GM21529 (cell line): ENCODE data around the gene AVEN.

Experiments used
- ATAC-seq: cut with Tn5 transposase; IDR thresholded peaks from one replicate; pipeline ENCODE4 v1.9.1; 2021; ENCODE audit not compliant: unreplicated experiment

AVEN gene

GRCh38 chr15:33923446-33923845 lies 115.6 kb downstream of the AVEN start:
- no peak for ATAC-seq

DNA sequence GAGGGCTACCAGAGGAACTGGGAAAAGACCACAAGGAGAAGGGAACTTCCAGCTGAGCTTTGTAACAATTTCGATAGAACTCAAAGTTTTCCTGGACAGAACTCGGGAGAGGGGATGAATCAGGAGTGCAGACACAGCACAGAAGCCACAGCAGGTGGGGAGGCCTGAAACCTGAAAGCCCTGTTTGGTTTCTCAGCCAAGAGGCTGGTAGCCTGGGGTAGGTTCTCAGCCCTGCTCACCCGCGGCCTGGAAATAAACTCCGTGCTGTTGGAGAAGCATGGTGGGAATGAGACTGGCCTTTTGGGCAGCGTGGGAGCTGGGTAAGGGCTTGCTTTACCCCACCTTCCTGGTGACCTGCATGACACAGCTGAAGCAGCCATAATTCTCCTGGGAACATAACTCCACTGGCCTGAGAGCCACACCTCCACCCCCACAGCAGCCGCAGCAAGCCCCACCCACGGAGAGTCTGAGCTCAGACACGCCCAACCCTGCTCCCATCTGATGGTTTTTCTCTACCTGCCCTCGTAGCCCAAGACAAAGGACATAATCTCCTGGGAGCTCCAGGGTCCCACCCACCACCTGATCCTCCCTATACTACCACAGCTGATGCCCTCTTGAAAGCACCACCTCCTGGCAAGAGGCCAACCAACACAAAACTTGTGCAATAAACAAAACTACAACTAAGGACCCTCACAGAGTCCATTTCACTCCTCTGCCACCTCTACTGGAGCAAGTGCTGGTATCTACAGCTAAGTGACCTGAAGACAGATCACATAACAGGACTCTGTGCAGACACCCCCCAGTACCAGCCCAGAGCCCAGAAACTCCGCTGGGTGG lies 123.2 kb downstream of the AVEN start:
- no peak for ATAC-seq

GRCh38 chr15:33913459-33913858 lies 125.5 kb downstream of the AVEN start:
- ATAC-seq, result no peak

- no peak for ATAC-seq
Measured at GRCh38 chr15:33912326-33912725, 126.7 kb downstream of the AVEN start.

DNA sequence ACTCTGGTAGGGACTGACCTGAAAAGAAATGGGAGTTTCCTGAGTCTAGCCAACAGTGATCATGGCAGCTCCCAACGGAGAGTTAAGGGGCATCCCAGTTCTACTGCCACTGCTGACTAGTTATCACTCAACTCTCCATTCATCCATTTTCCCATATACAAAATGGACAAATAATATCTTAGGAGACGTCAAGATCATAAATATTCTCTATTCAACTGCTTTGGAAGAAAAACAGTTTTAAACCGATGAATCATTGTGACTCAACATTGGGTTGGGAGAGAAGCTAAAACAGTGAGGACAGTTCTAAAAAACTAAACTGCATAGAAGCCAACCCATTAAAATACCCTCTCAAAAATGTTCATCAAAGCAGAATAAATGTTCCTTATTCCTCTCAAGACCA lies 128.3 kb downstream of the AVEN start:
- no peak for ATAC-seq

- no peak for ATAC-seq
Measured at GRCh38 chr15:33908406-33908805, 130.6 kb downstream of the AVEN start.

GRCh38 chr15:33907326-33907725 lies 131.7 kb downstream of the AVEN start:
- ATAC-seq, result no peak

- no peak for ATAC-seq
Measured at GRCh38 chr15:33903661-33904060, 135.3 kb downstream of the AVEN start.

GRCh38 chr15:33902043-33902442 lies 137.0 kb downstream of the AVEN start:
- no peak for ATAC-seq

DNA sequence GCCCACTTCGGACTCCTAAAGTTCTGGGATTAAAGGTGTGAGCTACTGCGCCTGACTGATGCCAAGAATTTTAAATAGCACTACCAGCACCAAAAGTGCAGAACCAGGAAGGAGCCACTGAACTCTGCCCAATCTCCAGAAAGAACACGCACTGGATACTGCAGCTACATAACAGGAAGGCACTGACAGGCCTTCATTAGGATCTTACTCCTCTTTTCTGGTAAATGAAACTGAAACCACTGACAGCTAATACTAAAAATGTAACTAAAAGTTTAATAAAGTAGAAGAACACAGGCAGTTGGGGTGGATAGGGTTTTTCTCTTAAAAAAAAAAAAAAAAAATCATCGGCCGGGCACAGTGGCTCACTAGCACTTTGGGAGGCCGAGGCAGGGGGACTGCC lies 144.8 kb downstream of the AVEN start:
- peak; percentile 71 for ATAC-seq

DNA sequence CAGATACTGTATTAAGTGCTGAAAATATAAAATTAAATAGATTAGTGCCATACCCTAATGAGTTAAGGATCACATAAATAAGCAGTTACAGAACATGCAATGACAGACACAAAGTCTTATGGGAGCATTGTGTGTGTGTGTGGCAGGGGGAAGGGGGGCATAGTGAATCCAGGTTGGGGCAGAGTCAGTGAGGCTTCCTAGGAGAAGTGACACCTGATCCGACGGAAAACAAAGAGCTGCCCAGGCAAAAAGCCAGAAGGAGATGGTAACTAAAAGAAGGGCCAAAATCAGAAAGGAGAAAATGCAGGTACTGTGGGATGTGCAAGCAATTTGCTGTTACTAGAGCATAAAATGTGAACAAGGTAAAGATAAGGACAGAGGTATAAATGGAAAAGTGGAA lies 150.8 kb downstream of the AVEN start:
- ATAC-seq, result no peak

- no peak for ATAC-seq
Measured at GRCh38 chr15:33882921-33883320, 156.1 kb downstream of the AVEN start.

DNA sequence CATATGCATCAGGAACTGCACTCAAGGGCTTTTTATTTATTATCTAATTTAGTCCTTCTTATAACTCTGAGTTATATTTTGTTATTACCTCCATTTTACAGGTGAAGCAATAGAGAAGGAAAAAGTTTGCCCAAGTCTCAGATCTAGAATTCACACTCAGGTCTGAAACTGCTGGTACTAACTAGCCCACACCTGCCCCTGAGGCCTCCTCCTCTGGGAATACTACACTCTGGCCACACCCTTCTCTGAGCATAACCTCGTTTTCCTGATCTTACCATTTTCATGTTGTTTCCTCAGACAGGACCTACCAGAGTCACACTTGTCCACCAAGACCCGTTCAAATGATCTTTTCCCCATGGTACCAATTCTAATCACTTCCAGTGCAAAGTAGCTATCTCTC lies 164.8 kb downstream of the AVEN start:
- ATAC-seq, result no peak

DNA sequence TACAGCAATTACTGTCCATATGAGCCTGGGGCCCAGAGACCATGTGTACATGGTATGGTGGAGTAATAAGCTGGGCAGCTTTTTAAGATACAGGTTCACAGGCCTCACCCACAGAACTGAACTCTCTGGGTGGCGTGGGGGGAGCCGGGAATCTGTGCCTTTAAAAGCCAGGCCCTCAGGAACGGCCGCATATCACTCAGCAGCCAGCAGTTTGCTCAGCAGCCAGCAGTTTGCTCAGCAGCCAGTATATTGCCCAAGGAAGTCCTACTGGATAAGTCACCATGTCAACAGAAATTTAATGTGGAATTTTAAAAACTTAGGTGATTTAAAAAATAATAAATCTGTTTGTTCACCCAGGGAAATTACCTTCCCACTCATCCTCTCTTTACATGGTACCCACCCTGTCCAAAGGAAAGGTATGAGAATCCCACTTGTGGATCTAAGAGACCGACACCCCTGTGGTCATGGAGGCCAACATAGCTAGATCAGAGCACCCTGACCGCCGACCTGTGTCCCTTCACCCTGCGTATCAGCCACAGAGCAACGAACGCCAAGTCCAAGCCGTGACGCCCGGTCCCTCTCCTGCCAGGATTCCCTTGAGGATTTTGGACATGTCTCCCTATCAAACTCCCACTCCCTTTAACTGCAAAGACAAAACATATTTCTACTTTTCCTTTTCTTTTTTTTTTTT lies 166.4 kb downstream of the AVEN start:
- ATAC-seq, result no peak

DNA sequence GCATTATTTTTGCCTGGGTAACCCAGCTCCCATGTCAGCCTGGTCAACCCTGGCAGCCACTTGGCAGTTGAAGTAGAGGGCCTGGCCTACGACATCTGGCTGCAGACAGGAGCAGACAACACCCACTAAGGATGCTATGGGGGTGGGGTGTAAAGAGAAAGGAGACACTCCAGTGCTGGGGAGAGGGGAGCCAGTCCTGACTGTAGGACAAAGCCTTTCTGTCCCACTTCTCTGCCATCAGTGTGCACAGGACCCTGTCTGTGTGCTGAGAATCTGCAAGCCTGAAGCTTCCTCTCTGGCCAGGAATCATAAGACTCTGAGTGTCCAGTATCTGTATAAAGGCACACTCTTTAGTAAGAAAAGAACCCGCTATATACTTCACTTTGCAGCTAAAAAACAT lies 167.0 kb downstream of the AVEN start:
- no peak for ATAC-seq

DNA sequence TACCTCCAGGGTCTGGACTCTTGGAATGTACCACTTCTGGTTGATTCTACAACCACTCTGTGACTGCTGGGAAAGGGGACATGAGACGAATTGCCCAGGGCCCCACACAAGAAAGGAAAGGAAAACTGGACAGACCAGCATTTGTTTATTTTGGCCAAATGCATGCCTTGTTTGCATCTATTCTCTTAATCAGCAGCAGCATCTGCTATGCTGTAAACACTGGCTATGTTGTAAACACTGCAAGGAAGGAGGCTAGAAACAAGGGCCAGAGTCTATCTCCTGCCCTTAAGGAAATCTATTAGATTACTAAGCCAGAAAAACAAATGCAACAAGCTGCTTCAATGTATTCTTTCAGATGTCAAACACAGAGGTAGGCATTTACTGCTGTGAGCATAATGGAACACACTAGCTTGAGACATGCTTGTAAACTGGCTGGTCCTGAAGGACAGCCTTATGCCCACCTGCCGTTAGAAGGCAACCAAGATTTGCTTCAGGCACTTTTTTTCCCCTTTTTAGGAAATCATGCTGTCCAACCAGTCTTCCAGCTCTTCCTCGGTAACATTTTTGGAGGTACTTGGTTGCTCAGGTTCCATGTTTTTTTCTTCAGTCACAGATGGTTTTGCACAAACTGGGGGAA lies 172.8 kb downstream of the AVEN start:
- ATAC-seq, result no peak

DNA sequence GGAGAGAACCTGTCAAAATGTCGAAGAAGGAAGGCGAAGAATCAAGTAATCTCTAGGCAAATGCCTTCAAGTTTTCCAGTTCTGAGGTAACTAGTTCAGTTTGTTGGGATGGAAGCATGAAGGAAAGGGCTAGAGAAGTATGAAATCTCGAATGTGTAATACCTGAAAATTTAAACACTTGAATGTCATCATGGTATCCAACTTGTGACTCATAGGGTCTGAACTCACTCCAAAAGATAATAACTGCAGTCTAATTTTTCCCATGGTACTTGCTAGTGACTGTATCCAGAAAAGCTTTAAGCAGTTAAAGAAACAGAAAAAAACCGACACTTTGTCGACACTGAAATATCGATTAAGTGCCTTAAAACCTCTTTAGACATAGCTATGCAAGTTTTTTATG lies 173.6 kb downstream of the AVEN start:
- ATAC-seq, result no peak

DNA sequence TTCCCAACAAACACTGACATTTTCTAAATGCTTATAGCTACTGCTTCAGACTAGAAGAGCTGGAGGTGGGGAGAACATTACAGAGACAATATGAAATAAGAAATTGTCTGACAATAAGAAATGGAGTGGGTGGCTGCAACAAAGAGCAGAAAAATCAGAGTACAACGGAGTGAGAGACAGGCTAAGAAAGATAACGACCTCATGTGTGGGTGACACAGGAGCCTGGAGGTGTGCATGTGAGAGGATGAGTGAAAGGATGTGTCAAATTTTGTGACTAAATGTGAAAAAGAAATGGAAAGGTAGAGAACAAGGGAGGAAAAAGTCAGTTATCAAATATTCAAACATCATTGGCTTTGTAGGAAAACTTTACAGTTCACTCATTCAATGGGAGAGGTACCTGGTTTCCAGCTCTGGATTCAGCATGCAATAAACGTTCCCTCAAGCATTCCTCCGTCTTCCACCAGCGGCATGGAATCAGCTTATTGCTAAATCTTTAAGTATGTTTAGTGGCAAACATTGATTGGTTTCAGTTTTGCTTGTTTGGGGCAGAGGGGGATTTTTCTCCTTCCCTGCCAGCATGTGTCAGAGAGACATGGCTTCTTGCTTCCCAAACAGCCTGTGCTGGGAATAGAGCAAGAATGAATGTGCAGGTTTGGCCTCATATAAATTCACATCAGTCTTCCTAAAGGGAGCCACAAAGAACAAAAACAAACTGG lies 174.5 kb downstream of the AVEN start:
- ATAC-seq, result no peak

DNA sequence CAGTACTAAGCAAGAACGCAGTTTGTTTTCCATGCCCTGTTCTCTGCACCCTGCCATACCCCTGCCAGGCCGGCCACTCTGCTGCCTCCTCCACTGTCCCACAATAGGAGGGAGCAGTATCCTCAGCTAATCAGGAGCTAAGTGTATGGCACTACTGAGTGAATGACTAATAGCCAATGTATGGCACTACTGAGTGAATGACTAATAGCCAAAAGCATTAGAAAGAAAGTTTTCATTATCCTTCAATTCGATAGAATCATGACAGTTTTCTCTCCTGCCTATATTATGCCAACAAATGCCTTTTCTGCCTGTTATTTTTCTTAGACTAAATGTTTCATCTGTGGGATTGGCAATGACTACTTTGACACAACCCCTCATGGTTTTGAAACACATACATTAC lies 178.2 kb downstream of the AVEN start:
- no peak for ATAC-seq

GRCh38 chr15:33859992-33860545 lies 178.9 kb downstream of the AVEN start:
- no peak for ATAC-seq

GRCh38 chr15:33858836-33859235 lies 180.2 kb downstream of the AVEN start:
- no peak for ATAC-seq
